Fibroblast of lung (primary cell): Measurements from ENCODE around the gene TMEM259. TPM values are rescaled to one million over a fixed set of nuclear protein-coding genes. Genes with fewer than 3 reads are reported as not detected.

Experiments used
- DNase-seq, 2 donors: peaks; one replicate each; pipeline versions ENCODE4 v3.0.0 to v3.0.0-alpha.2; 2010; ENCODE audit warnings: low read depth in 2 of 2
- H2AFZ ChIP-seq: 2 replicates; pipeline ENCODE4 v1.5.1; 2012; ENCODE audit warnings: low read length, control low read depth, inconsistent platforms
- H3K27ac ChIP-seq: 2 replicates; pipeline ENCODE4 v1.5.1; 2011; ENCODE audit warnings: low read length, control low read depth; ENCODE audit not compliant: insufficient read depth
- H3K27me3 ChIP-seq: 2 replicates; pipeline ENCODE4 v1.5.1; 2011; ENCODE audit warnings: mild to moderate bottlenecking, low read length; ENCODE audit not compliant: control insufficient read depth, insufficient read depth
- H3K36me3 ChIP-seq: 2 replicates; pipeline ENCODE4 v1.5.1; 2011; ENCODE audit warnings: low read length; ENCODE audit not compliant: control insufficient read depth, insufficient read depth
- H3K4me1 ChIP-seq: 2 replicates; pipeline ENCODE4 v1.5.1; 2011; ENCODE audit warnings: low read length; ENCODE audit not compliant: control insufficient read depth, insufficient read depth; ENCODE audit errors: extremely low read depth
- H3K4me2 ChIP-seq: 2 replicates; pipeline ENCODE4 v1.5.1; 2011; ENCODE audit warnings: low read length, control low read depth; ENCODE audit not compliant: insufficient read depth; ENCODE audit errors: extremely low read depth
- H3K4me3 ChIP-seq, 4 experiments: fragments of 200-600 bp in 1 of 4; sonication (generic) in 1 of 4; replicated peaks in 1 of 4; 2 replicates each; pipeline ENCODE4 v1.5.1; 2011 to 2016; ENCODE audit warnings: low read length in 4 of 4, low read depth in 3 of 4, mild to moderate bottlenecking in 3 of 4, control low read depth in 2 of 4, inconsistent platforms in 1 of 4, mixed read lengths in 1 of 4; ENCODE audit not compliant: insufficient read depth in 1 of 4; ENCODE audit errors: control extremely low read depth in 1 of 4
- H3K79me2 ChIP-seq: 2 replicates; pipeline ENCODE4 v1.5.1; 2012; ENCODE audit warnings: mild to moderate bottlenecking, low read length, inconsistent platforms; ENCODE audit not compliant: control insufficient read depth, insufficient read depth
- H3K9ac ChIP-seq: 2 replicates; pipeline ENCODE4 v1.5.1; 2011; ENCODE audit warnings: mild to moderate bottlenecking, low read length, control low read depth; ENCODE audit not compliant: insufficient read depth
- H3K9me3 ChIP-seq: 2 replicates; pipeline ENCODE4 v1.5.1; 2012; ENCODE audit warnings: low read depth, low read length; ENCODE audit not compliant: control insufficient read depth, insufficient read depth
- H4K20me1 ChIP-seq: 2 replicates; pipeline ENCODE4 v1.5.1; 2011; ENCODE audit warnings: low read length; ENCODE audit not compliant: control insufficient read depth, insufficient read depth; ENCODE audit errors: extremely low read depth
- CTCF ChIP-seq, 2 donors: IDR thresholded peaks in 1 of 2; conservative IDR thresholded peaks in 1 of 2; 1 replicate in 1 of 2; 2 replicates in 1 of 2; pipeline ENCODE4 v1.5.1; 2011 to 2012; ENCODE audit warnings: low read length in 2 of 2, control low read depth in 1 of 2, inconsistent platforms in 1 of 2, low read depth in 1 of 2, mild to moderate bottlenecking in 1 of 2
- EZH2 ChIP-seq: IDR thresholded peaks from 2 replicates; pipeline ENCODE4 v1.5.1; 2012; ENCODE audit warnings: low read length, control low read depth, mild to moderate bottlenecking; ENCODE audit errors: missing control alignments
- polyA plus RNA-seq, 2 donors: library from polyadenylated mRNA; depleted of rRNA in 1 of 2; stranded (reverse) in 1 of 2; unstranded in 1 of 2; fragments of >200 nt; gene quantifications; 2 replicates each; pipeline ENCODE4 v1.2.1, GENCODE V29; 2011 to 2012; ENCODE audit warnings: missing spikeins in 1 of 2
- total RNA-seq: library from RNA; depleted of rRNA; stranded (reverse); fragments of >200 nt; gene quantifications from 2 replicates; pipeline ENCODE4 v1.2.1, GENCODE V29; 2014

The TMEM259 gene
- total and polyA plus RNA-seq, 2 donors (not counting 1 experiment from before 2014, with no cell fraction given), result 57.8 to 67.1 TPM

- H3K4me3 ChIP-seq, result no peak overlapping the region
- H3K9ac ChIP-seq, result no peak overlapping the region
- peaks cover 23% of the 10 kb centered on the region for H3K36me3 ChIP-seq
- H3K27me3 ChIP-seq, result no peaks in the 10 kb centered on the region
- peaks cover 85% of the 10 kb centered on the region for H3K79me2 ChIP-seq
- peak overlapping the region; percentile 45 for H3K27ac ChIP-seq
- TF ChIP-seq EZH2 (no peak), CTCF (conservative IDR thresholded peaks at IDR 0.05 in 1 of 2, IDR thresholded peaks at IDR 0.05 in 1 of 2; ENCODE audit: low read depth in 1 of 2, low read length in 2 of 2) (no peak)
- H4K20me1 ChIP-seq, result peaks cover 1% of the 10 kb centered on the region
- peak overlapping the region; percentile 64 for H3K4me2 ChIP-seq
- peak; percentile 59 to 82 for DNase-seq
- H2AFZ ChIP-seq, result no peak overlapping the region
- peaks cover 20% of the 10 kb centered on the region for H3K4me1 ChIP-seq
- no peaks in the 10 kb centered on the region for H3K9me3 ChIP-seq
Measured at GRCh38 chr19:1016647-1017114, 4.2 kb downstream of the TMEM259 start.

GRCh38 chr19:1015782-1016646 lies 4.9 kb downstream of the TMEM259 start:
- no peak overlapping the region for H3K4me2 ChIP-seq
- DNase-seq, result no peak

More at GRCh38 chr19:1015782-1016646, 4.9 kb downstream of the TMEM259 start:
- Histone ChIP-seq H3K27me3 (no peaks in the 10 kb centered on the region), H2AFZ (no peak overlapping the region), H3K4me1 (peaks cover 20% of the 10 kb centered on the region), H3K4me3 (no peak overlapping the region), H4K20me1 (peaks cover 1% of the 10 kb centered on the region), H3K79me2 (peaks cover 85% of the 10 kb centered on the region), H3K27ac (no peak overlapping the region), H3K36me3 (peaks cover 26% of the 10 kb centered on the region), H3K9me3 (no peaks in the 10 kb centered on the region), H3K9ac (no peak overlapping the region)
- TF ChIP-seq CTCF (conservative IDR thresholded peaks at IDR 0.05 in 1 of 2, IDR thresholded peaks at IDR 0.05 in 1 of 2; ENCODE audit: low read depth in 1 of 2, low read length in 2 of 2), result no peak
- no peak for TF ChIP-seq EZH2
